CD8-positive, alpha-beta memory T cell (primary cell): ENCODE data around the gene CALML4. TPM values are rescaled to one million over a fixed set of nuclear protein-coding genes. Genes with fewer than 3 reads are reported as not detected.
"Not testable (repeated sequence)": the region's sequence is repeated elsewhere in the genome, so short reads cannot be mapped to it uniquely, and the experiment has no call there.

Experiments used
- CTCF ChIA-PET: fragments of 350-600 bp; sonication (Branson Sonifier 250); formaldehyde crosslinking; loops from one replicate; lab custom pipeline; 2021; ENCODE audit warnings: antibody characterized with exemption; lab: Charles Lee
- POLR2A ChIA-PET: fragments of 350-600 bp; sonication (Branson Sonifier 250); formaldehyde crosslinking; loops from one replicate; lab custom pipeline; 2021; ENCODE audit warnings: antibody characterized with exemption; lab: Charles Lee
- DNase-seq, 5 donors: peaks; one replicate each; pipeline versions ENCODE4 v3.0.0 to v3.0.0-alpha.2; 2020 to 2022; ENCODE audit warnings: mixed read lengths in 1 of 5
- H3K27ac ChIP-seq: one replicate; pipeline ENCODE4 v1.7.0; 2013; ENCODE audit warnings: low read depth, mild to moderate bottlenecking, low read length, moderate library complexity
- H3K27me3 ChIP-seq: 2 replicates; pipeline ENCODE4 v1.7.0; 2013; ENCODE audit warnings: low read length, mild to moderate bottlenecking; ENCODE audit not compliant: insufficient read depth, poor library complexity, severe bottlenecking
- H3K36me3 ChIP-seq: 2 replicates; pipeline ENCODE4 v1.7.0; 2013; ENCODE audit warnings: mild to moderate bottlenecking, low read length, moderate library complexity; ENCODE audit not compliant: insufficient read depth
- H3K4me1 ChIP-seq: 2 replicates; pipeline ENCODE4 v1.7.0; 2013; ENCODE audit warnings: mild to moderate bottlenecking, low read length, moderate library complexity; ENCODE audit not compliant: insufficient read depth
- H3K4me3 ChIP-seq: 2 replicates; pipeline ENCODE4 v1.7.0; 2013; ENCODE audit warnings: mild to moderate bottlenecking, low read length
- H3K9me3 ChIP-seq: 2 replicates; pipeline ENCODE4 v1.7.0; 2013; ENCODE audit warnings: mild to moderate bottlenecking, low read length
- H3K27ac Mint-ChIP-seq, 8 donors: one replicate each; pipeline ENCODE4 v1.8.0; 2020 to 2021; ENCODE audit warnings: mixed read lengths in 8 of 8, mild to moderate bottlenecking in 6 of 8, inconsistent platforms in 3 of 8, moderate library complexity in 3 of 8
- H3K27me3 Mint-ChIP-seq, 2 donors: one replicate each; pipeline ENCODE4 v1.8.0; 2020 to 2021; ENCODE audit warnings: mixed read lengths in 2 of 2, mild to moderate bottlenecking in 1 of 2, moderate library complexity in 1 of 2
- H3K36me3 Mint-ChIP-seq, 3 donors: one replicate each; pipeline ENCODE4 v1.8.0; 2020 to 2021; ENCODE audit warnings: mixed read lengths in 3 of 3, inconsistent platforms in 1 of 3, mild to moderate bottlenecking in 1 of 3
- H3K4me1 Mint-ChIP-seq, 3 donors: one replicate each; pipeline ENCODE4 v1.8.0; 2020 to 2021; ENCODE audit warnings: mixed read lengths in 3 of 3, inconsistent platforms in 1 of 3, mild to moderate bottlenecking in 1 of 3
- H3K4me3 Mint-ChIP-seq, 7 donors: one replicate each; pipeline ENCODE4 v1.8.0; 2020 to 2021; ENCODE audit warnings: mixed read lengths in 7 of 7, mild to moderate bottlenecking in 6 of 7, moderate library complexity in 4 of 7, inconsistent platforms in 2 of 7
- H3K9me3 Mint-ChIP-seq, 5 donors: one replicate each; pipeline ENCODE4 v1.8.0; 2020 to 2022; ENCODE audit warnings: mixed read lengths in 5 of 5, mild to moderate bottlenecking in 3 of 5, moderate library complexity in 2 of 5, inconsistent platforms in 1 of 5
- polyA plus RNA-seq: library from polyadenylated mRNA; unstranded; fragments of 300-500 nt; fragmentation: Illumina TruSeq; gene quantifications from one replicate; pipeline ENCODE4 v1.2.3, GENCODE V29; 2021
- total RNA-seq, 2 experiments: library from RNA; stranded (reverse); gene quantifications; one replicate each; pipeline ENCODE4 v1.2.3, GENCODE V29; 2021

CALML4 gene
- total and polyA plus RNA-seq, 3 experiments from 2014 or later = 0.40 to 6.4 (median 4.9) TPM

DNA sequence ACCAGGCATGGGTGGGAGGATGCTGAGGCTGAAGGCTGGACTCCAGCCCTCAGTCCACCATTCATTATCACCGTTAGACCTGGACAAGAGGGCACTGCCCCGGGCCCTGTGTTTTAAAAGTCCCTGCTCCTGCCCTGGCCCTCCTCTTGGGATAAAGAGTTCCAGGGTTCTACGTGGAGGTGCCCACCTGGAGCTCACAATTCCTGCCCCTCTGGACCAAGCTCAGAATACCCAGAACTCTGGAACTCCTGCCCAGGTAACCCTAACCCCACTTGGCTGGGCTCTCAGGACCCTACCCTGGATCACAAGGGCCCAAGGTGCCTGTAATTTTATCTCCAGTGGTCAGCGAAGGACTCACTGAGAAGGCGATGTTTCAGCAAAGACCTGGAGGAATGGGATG, 1.2 kb downstream of the CALML4 start:
- ChIA-PET CTCF (no interaction called here), POLR2A (no interaction called here)
- Histone ChIP-seq H3K4me3 (no peak overlapping the region), H3K4me1 (no peaks in the 10 kb centered on the region), H3K27ac (no peak overlapping the region), H3K27me3 (no peaks in the 10 kb centered on the region), H3K9me3 (no peaks in the 10 kb centered on the region), H3K36me3 (no peaks in the 10 kb centered on the region)
- Mint-ChIP-seq H3K27me3 (no peaks in the 10 kb centered on the region), H3K36me3 (no peaks in the 10 kb centered on the region), H3K4me3 (no peak overlapping the region), H3K27ac (peak overlapping the region in 1 of 8 donors; percentile 90), H3K9me3 (no peaks in the 10 kb centered on the region), H3K4me1 (peaks cover 0 to 5% (median 4%) of the 10 kb centered on the region in 3 donors)
- no peak for DNase-seq

GRCh38 chr15:68203486-68203885, 1.6 kb downstream of the CALML4 start:
- POLR2A ChIA-PET = no interaction called here
- H3K4me1 ChIP-seq = no peaks in the 10 kb centered on the region

GRCh38 chr15:68202994-68203393, 2.1 kb downstream of the CALML4 start:
- POLR2A ChIA-PET, H3K36me3 Mint-ChIP-seq, H3K27ac Mint-ChIP-seq: not testable (repeated sequence)

More at GRCh38 chr15:68203486-68203885, 1.6 kb downstream of the CALML4 start:
- Histone ChIP-seq H3K36me3 (no peaks in the 10 kb centered on the region), H3K27me3 (no peaks in the 10 kb centered on the region), H3K4me3 (no peak overlapping the region), H3K9me3 (no peaks in the 10 kb centered on the region), H3K27ac (no peak overlapping the region)
- Mint-ChIP-seq H3K27ac (peak overlapping the region in 1 of 8 donors; percentile 90), H3K4me1 (peaks cover 0 to under 1% (median 0%) of the 10 kb centered on the region in 3 donors), H3K9me3 (no peaks in the 10 kb centered on the region), H3K27me3 (no peaks in the 10 kb centered on the region), H3K4me3 (no peak overlapping the region), H3K36me3 (no peaks in the 10 kb centered on the region)
- CTCF ChIA-PET = no interaction called here
- DNase-seq = no peak

DNA sequence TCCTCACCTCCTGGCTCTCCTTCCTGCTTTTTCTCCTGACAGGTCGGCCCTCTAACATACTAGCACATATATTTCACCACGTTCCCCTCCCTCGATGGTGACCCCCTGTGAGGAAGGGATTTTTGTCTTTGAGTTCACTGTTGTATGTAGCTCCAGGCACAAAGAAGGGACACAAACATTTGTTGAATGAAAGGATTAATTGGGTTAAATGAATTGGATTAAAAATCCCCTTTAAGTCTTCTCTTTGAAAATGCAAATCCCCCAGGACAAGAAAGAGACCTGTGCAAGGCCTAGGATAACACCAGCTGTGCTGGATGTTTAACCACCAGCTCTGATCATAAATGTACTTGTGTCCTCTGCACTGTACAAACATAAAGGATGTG, 3.3 kb downstream of the CALML4 start:
- POLR2A ChIA-PET = no interaction called here

More at GRCh38 chr15:68202994-68203393, 2.1 kb downstream of the CALML4 start:
- H3K27me3 ChIP-seq, H3K36me3 ChIP-seq, H3K4me1 Mint-ChIP-seq, H3K9me3 ChIP-seq, H3K9me3 Mint-ChIP-seq, CTCF ChIA-PET, DNase-seq, H3K4me3 Mint-ChIP-seq, H3K27ac ChIP-seq, H3K4me3 ChIP-seq, H3K4me1 ChIP-seq, H3K27me3 Mint-ChIP-seq: not testable (repeated sequence)

GRCh38 chr15:68201153-68201878, 3.8 kb downstream of the CALML4 start:
- CTCF ChIA-PET = no interaction called here

More for the DNA sequence above, 3.3 kb downstream of the CALML4 start:
- Histone ChIP-seq H3K4me1 (no peaks in the 10 kb centered on the region), H3K9me3 (no peaks in the 10 kb centered on the region), H3K4me3 (no peak overlapping the region), H3K27ac (no peak overlapping the region), H3K27me3 (no peaks in the 10 kb centered on the region), H3K36me3 (no peaks in the 10 kb centered on the region)
- H3K9me3 Mint-ChIP-seq = no peaks in the 10 kb centered on the region
- peak overlapping the region in 3 of 8 donors; percentile 24 to 70 (median 50) for H3K27ac Mint-ChIP-seq
- no peak overlapping the region for H3K4me3 Mint-ChIP-seq
- peaks cover 0 to 2% of the 10 kb centered on the region in 2 donors for H3K27me3 Mint-ChIP-seq
- DNase-seq = no peak
- H3K36me3 Mint-ChIP-seq = peaks cover 0 to 1% (median 0%) of the 10 kb centered on the region in 3 donors
- H3K4me1 Mint-ChIP-seq = no peaks in the 10 kb centered on the region
- CTCF ChIA-PET = no interaction called here

GRCh38 chr15:68200016-68200861, 4.9 kb downstream of the CALML4 start:
- no peaks in the 10 kb centered on the region for H3K4me1 Mint-ChIP-seq
- H3K4me3 Mint-ChIP-seq = no peak overlapping the region
- H3K27ac Mint-ChIP-seq = peak overlapping the region in 1 of 8 donors; percentile 24
- no peaks in the 10 kb centered on the region for H3K36me3 ChIP-seq
- H3K4me3 ChIP-seq = no peak overlapping the region
- H3K9me3 ChIP-seq = no peaks in the 10 kb centered on the region
- no peaks in the 10 kb centered on the region for H3K4me1 ChIP-seq
- peaks cover 0 to 2% of the 10 kb centered on the region in 2 donors for H3K27me3 Mint-ChIP-seq
- DNase-seq = no peak
- peaks cover 0 to 1% (median 0%) of the 10 kb centered on the region in 3 donors for H3K36me3 Mint-ChIP-seq
- no peaks in the 10 kb centered on the region for H3K9me3 Mint-ChIP-seq
- CTCF ChIA-PET = no interaction called here
- no peaks in the 10 kb centered on the region for H3K27me3 ChIP-seq
- POLR2A ChIA-PET = no interaction called here
- no peak overlapping the region for H3K27ac ChIP-seq

More at GRCh38 chr15:68201153-68201878, 3.8 kb downstream of the CALML4 start:
- Mint-ChIP-seq H3K9me3 (no peaks in the 10 kb centered on the region), H3K27me3 (peaks cover 0 to 2% of the 10 kb centered on the region in 2 donors), H3K4me3 (no peak overlapping the region), H3K4me1 (no peaks in the 10 kb centered on the region), H3K36me3 (peaks cover 0 to 1% (median 0%) of the 10 kb centered on the region in 3 donors), H3K27ac (peak overlapping the region in 2 of 8 donors; percentile 24 to 70)
- no peak overlapping the region for H3K27ac ChIP-seq
- no peak for DNase-seq
- no peaks in the 10 kb centered on the region for H3K27me3 ChIP-seq
- no peaks in the 10 kb centered on the region for H3K9me3 ChIP-seq
- no peak overlapping the region for H3K4me3 ChIP-seq
- H3K4me1 ChIP-seq = no peaks in the 10 kb centered on the region
- POLR2A ChIA-PET = no interaction called here
- no peaks in the 10 kb centered on the region for H3K36me3 ChIP-seq

DNA sequence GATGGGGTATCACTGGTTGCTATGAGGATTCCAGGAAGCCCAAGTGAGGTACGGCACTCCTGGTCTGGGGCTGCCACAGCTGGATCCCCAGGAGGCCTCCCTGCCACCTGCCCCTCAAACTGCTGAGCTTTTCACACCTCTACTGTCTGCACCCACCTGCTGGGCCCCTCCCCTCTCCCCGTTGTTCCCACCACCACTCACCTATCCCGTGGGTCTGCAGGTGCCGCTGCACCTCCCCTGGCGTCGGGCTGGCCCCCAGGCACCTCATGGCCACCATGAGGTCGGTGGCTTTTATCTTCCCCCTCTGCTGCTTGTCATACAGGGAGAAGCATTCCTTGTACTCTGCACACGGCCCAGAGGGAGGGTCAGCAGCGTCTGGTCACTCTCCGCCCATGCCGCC, 5.8 kb downstream of the CALML4 start:
- no peaks in the 10 kb centered on the region for H3K36me3 ChIP-seq
- H3K27ac ChIP-seq = no peak overlapping the region
- no peak overlapping the region for H3K4me3 ChIP-seq
- Mint-ChIP-seq H3K9me3 (no peaks in the 10 kb centered on the region), H3K27ac (peak overlapping the region in 2 of 8 donors; percentile 20 to 44), H3K4me3 (no peak overlapping the region), H3K4me1 (no peaks in the 10 kb centered on the region), H3K36me3 (peaks cover 0 to 6% (median 0%) of the 10 kb centered on the region in 3 donors), H3K27me3 (peaks cover 0 to 2% of the 10 kb centered on the region in 2 donors)
- no peaks in the 10 kb centered on the region for H3K9me3 ChIP-seq
- no peaks in the 10 kb centered on the region for H3K27me3 ChIP-seq
- DNase-seq = no peak
- ChIA-PET POLR2A (no interaction called here), CTCF (no interaction called here)
- H3K4me1 ChIP-seq = no peaks in the 10 kb centered on the region
